ENCODE measurements around the gene HP1BP3. TPM values are rescaled to one million over a fixed set of nuclear protein-coding genes. Genes with fewer than 3 reads are reported as not detected.

HP1BP3 gene
- total and polyA plus RNA-seq, 4 donors: 34.8 to 115 (median 72.7) TPM

- DNase-seq (ENCODE audit: low spot score): no peak
- TF ChIP-seq NR2F2 (IDR thresholded peaks at IDR 0.05) (no peak), SP1 (IDR thresholded peaks at IDR 0.05) (no peak), HNF4G (IDR thresholded peaks at IDR 0.05) (no peak), ZBTB33 (IDR thresholded peaks at IDR 0.05) (no peak), FOXA1 (IDR thresholded peaks at IDR 0.05) (no peak), JUND (IDR thresholded peaks at IDR 0.05) (no peak), CTCF (IDR thresholded peaks at IDR 0.05; ENCODE audit: low read depth, low read length, missing input control) (no peak), ATF3 (IDR thresholded peaks at IDR 0.05) (no peak), FOXA2 (IDR thresholded peaks at IDR 0.05) (no peak), REST (IDR thresholded peaks at IDR 0.05) (no peak), MAX (IDR thresholded peaks at IDR 0.05) (no peak), GABPA (IDR thresholded peaks at IDR 0.05 in 1 of 2, conservative IDR thresholded peaks at IDR 0.05 in 1 of 2) (no peak), TAF1 (conservative IDR thresholded peaks at IDR 0.05) (no peak), EGR1 (IDR thresholded peaks at IDR 0.05; ENCODE audit: low read depth in 2 of 2) (no peak), RXRA (IDR thresholded peaks at IDR 0.05) (no peak), YY1 (IDR thresholded peaks at IDR 0.05) (no peak)
- no peak overlapping the region for H3K4me3 ChIP-seq (ENCODE audit: low read depth in 1 of 3, low read length in 3 of 3)
- H3K9ac ChIP-seq (ENCODE audit: low read depth in 1 of 2, low read length in 2 of 2): no peak overlapping the region
- no peaks in the 10 kb centered on the region for H3K9me3 ChIP-seq (ENCODE audit: control insufficient read depth in 4 of 4, low read length in 3 of 4)
- no peaks in the 10 kb centered on the region for H3K36me3 ChIP-seq (ENCODE audit: control insufficient read depth in 4 of 4, insufficient read depth in 3 of 4, low read depth in 1 of 4, low read length in 3 of 4)
- peaks cover 6 to 20% (median 13%) of the 10 kb centered on the region in 4 donors for H3K4me1 ChIP-seq (ENCODE audit: control insufficient read depth in 4 of 4, insufficient read depth in 4 of 4, low read length in 3 of 4)
- H3K27ac ChIP-seq (ENCODE audit: low read depth in 1 of 2, low read length in 2 of 2): no peak overlapping the region
- no peaks in the 10 kb centered on the region for H3K27me3 ChIP-seq (ENCODE audit: control insufficient read depth in 4 of 4, insufficient read depth in 4 of 4, low read length in 3 of 4)
- 78% methylated on average over 9 of the region's 9 CpGs for WGBS
These were observed 58.5 kb downstream of the HP1BP3 start for GRCh38 chr1:20728371-20729154.
